Measurements from ENCODE around the gene COPS9.

Gene COPS9

DNA sequence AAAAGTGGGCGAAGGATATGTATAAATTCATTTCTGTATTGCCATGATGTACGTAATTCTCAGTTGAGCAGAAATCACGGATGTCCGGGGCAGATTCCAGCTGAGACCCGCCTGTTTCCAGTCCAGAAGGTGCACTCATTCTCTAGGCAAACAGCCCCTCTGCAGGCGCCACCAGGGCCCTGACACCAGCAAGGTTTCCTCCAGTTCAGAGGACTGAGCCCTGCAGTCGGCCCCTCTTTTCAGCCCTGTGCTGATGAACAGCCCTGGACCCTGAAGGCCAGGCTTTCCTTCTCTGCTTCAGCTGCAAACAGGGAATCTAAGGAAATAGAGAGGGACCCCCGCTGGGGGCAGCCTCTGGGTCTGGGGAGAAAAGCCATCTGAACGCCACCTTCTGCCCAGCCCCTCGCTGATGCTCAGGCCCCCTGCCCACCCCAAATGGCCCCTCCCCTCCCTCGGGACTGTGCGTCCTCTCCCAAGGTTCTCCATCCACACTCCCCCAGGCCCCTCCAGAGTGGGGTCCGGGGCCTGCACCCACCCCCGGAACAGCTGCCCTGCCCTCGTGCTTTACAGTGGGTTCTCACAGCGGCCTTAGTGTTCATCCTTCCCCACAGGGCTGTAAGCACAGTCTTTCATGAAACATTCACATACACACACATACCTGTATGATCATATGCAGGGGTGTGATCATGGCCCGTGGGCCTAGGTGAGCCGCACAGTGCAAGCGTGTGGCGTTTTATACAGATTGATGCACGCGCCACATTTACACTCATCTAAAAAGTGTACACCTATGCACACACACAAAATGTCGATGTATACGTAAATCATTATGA lies 12.1 kb downstream of the COPS9 start:
- TF ChIP-seq, protein P1, sequence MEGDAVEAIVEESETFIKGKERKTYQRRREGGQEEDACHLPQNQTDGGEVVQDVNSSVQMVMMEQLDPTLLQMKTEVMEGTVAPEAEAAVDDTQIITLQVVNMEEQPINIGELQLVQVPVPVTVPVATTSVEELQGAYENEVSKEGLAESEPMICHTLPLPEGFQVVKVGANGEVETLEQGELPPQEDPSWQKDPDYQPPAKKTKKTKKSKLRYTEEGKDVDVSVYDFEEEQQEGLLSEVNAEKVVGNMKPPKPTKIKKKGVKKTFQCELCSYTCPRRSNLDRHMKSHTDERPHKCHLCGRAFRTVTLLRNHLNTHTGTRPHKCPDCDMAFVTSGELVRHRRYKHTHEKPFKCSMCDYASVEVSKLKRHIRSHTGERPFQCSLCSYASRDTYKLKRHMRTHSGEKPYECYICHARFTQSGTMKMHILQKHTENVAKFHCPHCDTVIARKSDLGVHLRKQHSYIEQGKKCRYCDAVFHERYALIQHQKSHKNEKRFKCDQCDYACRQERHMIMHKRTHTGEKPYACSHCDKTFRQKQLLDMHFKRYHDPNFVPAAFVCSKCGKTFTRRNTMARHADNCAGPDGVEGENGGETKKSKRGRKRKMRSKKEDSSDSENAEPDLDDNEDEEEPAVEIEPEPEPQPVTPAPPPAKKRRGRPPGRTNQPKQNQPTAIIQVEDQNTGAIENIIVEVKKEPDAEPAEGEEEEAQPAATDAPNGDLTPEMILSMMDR (IDR thresholded peaks at IDR 0.05; ENCODE audit: control extremely low read depth, extremely low read depth, low read depth, missing control alignments) = no peak
- POLR2A ChIA-PET = no interaction called here
- CTCF ChIA-PET = no interaction called here
- DNase-seq (ENCODE audit: extremely low spot score) = no peak

DNA sequence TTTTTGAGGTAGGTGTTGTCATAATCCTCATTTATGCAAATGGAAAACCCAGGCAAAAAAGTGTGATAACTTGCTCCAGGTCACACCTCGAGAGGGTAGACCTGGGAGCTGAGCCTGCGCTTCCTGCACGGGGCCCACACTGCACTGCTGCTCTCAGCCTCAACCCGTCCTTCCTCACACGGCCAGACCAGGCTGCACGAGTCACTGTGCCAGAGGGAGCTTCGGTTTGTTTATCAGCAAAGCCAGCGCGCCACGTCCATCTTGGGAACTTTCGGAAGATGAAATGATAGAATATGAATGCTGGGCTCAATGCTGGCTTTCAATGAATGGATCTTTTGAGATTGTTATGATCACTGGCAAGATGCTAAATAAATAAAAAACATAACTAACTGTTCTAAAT lies 14.4 kb downstream of the COPS9 start:
- POLR2A ChIA-PET = interaction anchor here (0.8 kb wide), 1 partner anchor 16 kb away, joined by 3 read pairs; no protein-coding TSS in a partner anchor
- TF ChIP-seq, protein P1 (IDR thresholded peaks at IDR 0.05; ENCODE audit: control extremely low read depth, extremely low read depth, low read depth, missing control alignments) = no peak
- no peak for DNase-seq (ENCODE audit: extremely low spot score)
- CTCF ChIA-PET = interaction anchor here (1.0 kb wide), 1 partner anchor 22 kb away, joined by 3 read pairs; no protein-coding TSS in a partner anchor

DNA sequence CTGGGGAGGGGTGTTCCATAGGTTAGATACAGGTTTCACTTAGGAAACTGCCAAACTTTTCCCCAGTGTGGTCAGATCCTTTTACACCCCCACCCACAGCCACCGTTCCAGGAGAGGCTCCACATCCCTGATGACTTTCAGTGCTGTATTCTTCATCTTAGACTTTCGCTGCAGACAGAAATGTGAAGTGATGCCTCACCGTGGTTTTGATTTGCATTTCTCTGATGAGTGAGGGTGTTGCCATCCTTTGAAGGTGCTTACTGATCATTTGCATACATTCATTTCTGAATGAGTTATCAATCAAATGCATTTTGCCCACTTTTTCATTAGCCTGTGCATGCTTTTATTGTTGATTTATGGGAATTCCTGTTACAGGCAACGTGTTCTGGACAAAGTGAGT lies 14.9 kb downstream of the COPS9 start:
- ChIA-PET POLR2A (no interaction called here), CTCF (no interaction called here)
- DNase-seq (ENCODE audit: extremely low spot score) = no peak
- TF ChIP-seq, protein P1 (IDR thresholded peaks at IDR 0.05; ENCODE audit: control extremely low read depth, extremely low read depth, low read depth, missing control alignments) = no peak

DNA sequence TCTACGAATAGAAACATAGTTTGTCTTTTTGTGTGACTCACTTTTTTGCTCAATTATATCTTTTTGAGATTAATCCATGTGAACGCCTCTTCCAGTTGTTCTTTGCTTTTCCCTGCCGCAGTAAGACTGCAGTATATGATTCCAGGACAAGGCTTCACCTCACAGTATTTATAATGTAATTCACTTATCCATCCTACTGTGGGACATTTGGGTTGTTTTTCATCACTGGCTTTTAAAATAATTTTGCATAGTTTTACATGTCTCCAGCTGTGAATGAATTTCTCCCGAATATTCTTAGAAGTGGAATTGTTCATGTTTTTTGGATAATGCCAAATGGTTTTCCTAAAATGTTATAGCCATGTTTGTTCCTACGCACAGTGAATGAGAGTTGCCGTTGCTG lies 21.9 kb downstream of the COPS9 start:
- ChIA-PET CTCF (interaction anchor here (1.9 to 2.3 kb wide), 2 partner anchors 13 to 29 kb away, joined by 6 to 9 read pairs; no protein-coding TSS in a partner anchor), POLR2A (no interaction called here)
- TF ChIP-seq, protein P1 (IDR thresholded peaks at IDR 0.05; ENCODE audit: control extremely low read depth, extremely low read depth, low read depth, missing control alignments) = no peak
- DNase-seq (ENCODE audit: extremely low spot score) = no peak

DNA sequence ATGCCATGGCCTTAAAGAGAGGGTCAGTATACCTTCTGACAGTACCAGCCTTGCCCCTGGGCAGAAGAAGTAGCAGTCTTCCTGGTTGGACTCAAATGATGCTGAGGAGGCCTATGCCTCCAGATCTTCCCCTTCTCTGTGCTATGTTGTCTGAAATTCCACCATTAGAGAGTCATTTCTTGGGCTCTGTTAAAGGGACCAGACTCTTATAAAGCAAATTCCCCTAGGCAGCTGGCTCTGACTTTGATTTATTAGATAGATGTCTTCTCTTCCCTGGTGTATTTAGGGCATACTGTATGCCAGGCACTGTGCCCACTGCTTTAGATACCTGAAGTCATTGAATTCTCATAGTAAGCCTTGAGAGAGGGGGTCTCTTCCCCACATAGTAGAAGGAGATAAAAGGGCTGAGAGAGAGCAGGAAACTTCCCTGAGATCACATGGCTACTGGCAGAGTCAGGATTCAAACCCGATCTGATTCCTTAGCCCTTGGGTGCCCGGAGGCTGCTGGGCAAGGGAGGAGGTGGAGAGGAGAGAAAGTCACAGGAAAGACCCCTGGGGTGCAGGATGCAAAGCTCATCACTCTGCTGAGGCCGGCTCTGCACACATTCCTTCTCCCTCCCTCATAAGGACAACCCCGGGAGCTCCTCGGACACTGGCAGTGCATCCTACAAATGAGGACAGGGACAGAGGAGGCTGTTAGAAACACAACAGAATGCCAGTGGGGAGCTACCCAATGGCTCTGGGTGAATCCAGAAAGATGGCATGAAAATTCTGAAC lies 23.0 kb downstream of the COPS9 start:
- DNase-seq (ENCODE audit: extremely low spot score) = no peak
- ChIA-PET POLR2A (no interaction called here), CTCF (interaction anchor here (2.3 kb wide), 1 partner anchor 12 kb away, joined by 6 read pairs; no protein-coding TSS in a partner anchor)
- TF ChIP-seq, protein P1 (IDR thresholded peaks at IDR 0.05; ENCODE audit: control extremely low read depth, extremely low read depth, low read depth, missing control alignments) = no peak

DNA sequence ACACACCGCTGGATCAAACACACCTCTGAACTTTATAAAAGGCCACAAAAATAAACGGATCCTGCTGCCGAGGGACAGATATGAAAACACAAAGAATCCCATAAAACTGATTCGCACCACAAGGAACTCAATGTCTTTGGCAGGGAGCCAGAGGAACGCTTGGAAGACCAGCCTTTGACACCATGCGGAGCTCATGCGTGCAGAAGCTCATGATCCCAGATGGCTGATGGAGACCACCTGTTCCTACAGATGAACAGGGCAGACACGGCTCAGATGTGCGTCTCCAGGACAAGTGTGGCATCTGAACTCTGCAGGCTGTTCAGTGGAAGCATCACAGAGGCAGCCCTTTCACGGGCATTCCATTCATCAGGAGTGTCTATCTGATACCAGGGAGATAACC lies 24.9 kb downstream of the COPS9 start:
- CTCF ChIA-PET = no interaction called here
- POLR2A ChIA-PET = no interaction called here
- DNase-seq (ENCODE audit: extremely low spot score) = no peak
- TF ChIP-seq, protein P1 (IDR thresholded peaks at IDR 0.05; ENCODE audit: control extremely low read depth, extremely low read depth, low read depth, missing control alignments) = no peak

Measured in GM10248 (cell line).